ENCODE results near the gene SLC34A3. TPM values are rescaled to one million over a fixed set of nuclear protein-coding genes. Genes with fewer than 3 reads are reported as not detected.

SLC34A3 gene
- total RNA-seq, 3 donors from 2014 or later = not detected

GRCh38 chr9:137189297-137190295 lies 41.1 kb upstream of the SLC34A3 start:
- Histone ChIP-seq H3K36me3 (ENCODE audit: low read depth) (no peaks in the 10 kb centered on the region), H3K9me3 (no peaks in the 10 kb centered on the region), H3K4me3 (peak overlapping the region; percentile 85), H3K4me1 (ENCODE audit: low read depth) (peaks cover 50% of the 10 kb centered on the region)
- DNase-seq = peak in 1 of 3 donors; percentile 43
- TF ChIP-seq, protein P1, sequence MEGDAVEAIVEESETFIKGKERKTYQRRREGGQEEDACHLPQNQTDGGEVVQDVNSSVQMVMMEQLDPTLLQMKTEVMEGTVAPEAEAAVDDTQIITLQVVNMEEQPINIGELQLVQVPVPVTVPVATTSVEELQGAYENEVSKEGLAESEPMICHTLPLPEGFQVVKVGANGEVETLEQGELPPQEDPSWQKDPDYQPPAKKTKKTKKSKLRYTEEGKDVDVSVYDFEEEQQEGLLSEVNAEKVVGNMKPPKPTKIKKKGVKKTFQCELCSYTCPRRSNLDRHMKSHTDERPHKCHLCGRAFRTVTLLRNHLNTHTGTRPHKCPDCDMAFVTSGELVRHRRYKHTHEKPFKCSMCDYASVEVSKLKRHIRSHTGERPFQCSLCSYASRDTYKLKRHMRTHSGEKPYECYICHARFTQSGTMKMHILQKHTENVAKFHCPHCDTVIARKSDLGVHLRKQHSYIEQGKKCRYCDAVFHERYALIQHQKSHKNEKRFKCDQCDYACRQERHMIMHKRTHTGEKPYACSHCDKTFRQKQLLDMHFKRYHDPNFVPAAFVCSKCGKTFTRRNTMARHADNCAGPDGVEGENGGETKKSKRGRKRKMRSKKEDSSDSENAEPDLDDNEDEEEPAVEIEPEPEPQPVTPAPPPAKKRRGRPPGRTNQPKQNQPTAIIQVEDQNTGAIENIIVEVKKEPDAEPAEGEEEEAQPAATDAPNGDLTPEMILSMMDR (IDR thresholded peaks at IDR 0.05) = peak; percentile 16
- peak; percentile 2 for ATAC-seq
- intact Hi-C loops (cut with DNase I, micrococcal nuclease) = no loop called here

DNA sequence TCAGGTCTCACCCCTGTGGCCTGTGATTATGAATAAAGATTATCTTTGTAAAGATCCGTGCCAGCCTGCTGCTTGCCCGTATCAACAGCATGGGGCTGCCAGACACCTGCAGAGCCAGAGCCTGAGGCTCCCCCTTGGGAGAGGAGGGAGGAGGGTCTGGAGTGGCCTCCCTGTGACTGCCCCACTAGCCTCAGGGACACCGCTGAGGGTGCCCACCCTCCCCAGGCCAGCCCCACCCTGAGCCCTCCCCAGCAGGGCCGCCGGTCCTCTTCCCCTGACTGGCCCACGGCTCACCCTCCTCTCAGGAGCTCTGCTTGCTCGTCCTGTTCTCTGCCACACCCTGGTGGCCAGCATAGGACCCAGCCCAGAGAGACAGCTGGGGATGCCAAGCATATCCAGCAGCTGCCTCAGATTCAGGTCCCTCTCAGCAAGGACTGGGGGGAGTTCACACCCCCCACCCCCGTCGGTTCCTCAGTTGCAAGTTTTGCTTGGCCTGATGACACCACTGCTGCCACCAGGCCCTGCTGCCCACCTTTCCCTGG lies 40.3 kb upstream of the SLC34A3 start:
- no peaks in the 10 kb centered on the region for H3K36me3 ChIP-seq (ENCODE audit: low read depth)
- no peak overlapping the region for H3K4me3 ChIP-seq
- intact Hi-C loops (cut with DNase I, micrococcal nuclease) = no loop called here
- ATAC-seq = no peak
- H3K9me3 ChIP-seq = no peaks in the 10 kb centered on the region
- no peak for DNase-seq
- H3K4me1 ChIP-seq (ENCODE audit: low read depth) = peaks cover 58% of the 10 kb centered on the region
- TF ChIP-seq, protein P1 (IDR thresholded peaks at IDR 0.05) = no peak

GRCh38 chr9:137191245-137191644 lies 39.5 kb upstream of the SLC34A3 start:
- no peak for DNase-seq
- TF ChIP-seq, protein P1 (IDR thresholded peaks at IDR 0.05) = no peak
- no peak overlapping the region for H3K4me3 ChIP-seq
- H3K36me3 ChIP-seq (ENCODE audit: low read depth) = no peaks in the 10 kb centered on the region
- no peak for ATAC-seq
- peaks cover 62% of the 10 kb centered on the region for H3K4me1 ChIP-seq (ENCODE audit: low read depth)
- H3K9me3 ChIP-seq = no peaks in the 10 kb centered on the region
- intact Hi-C loops (cut with DNase I, micrococcal nuclease) = no loop called here

- intact Hi-C loops (cut with DNase I, micrococcal nuclease) = no loop called here
- ATAC-seq = no peak
- no peak for DNase-seq
- Histone ChIP-seq H3K4me1 (ENCODE audit: low read depth) (peaks cover 63% of the 10 kb centered on the region), H3K9me3 (no peaks in the 10 kb centered on the region), H3K36me3 (ENCODE audit: low read depth) (no peaks in the 10 kb centered on the region), H3K4me3 (no peak overlapping the region)
- TF ChIP-seq, protein P1 (IDR thresholded peaks at IDR 0.05) = no peak
These were observed 38.8 kb upstream of the SLC34A3 start for GRCh38 chr9:137191691-137192447.

DNA sequence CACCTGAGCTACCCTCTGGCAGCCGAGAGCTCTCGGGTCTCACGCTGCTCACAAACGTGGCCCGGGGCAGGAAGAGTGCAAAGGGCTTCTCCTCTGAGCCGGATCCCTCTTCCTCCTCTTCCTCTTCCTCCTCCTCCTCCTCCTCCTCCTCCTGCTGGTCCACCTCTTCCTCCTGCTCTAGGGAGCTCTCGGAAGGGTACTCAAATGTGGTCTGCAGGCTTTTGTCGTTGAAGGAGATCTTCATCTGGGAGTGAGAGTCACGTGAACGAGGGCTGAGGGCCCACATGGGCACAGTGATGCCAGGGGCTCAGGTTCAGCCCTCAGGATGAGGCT lies 38.3 kb upstream of the SLC34A3 start:
- TF ChIP-seq, protein P1 (IDR thresholded peaks at IDR 0.05) = no peak
- ATAC-seq (no peak), DNase-seq (no peak)
- no peaks in the 10 kb centered on the region for H3K9me3 ChIP-seq
- intact Hi-C loops (cut with DNase I, micrococcal nuclease) = no loop called here
- H3K4me1 ChIP-seq (ENCODE audit: low read depth) = peaks cover 60% of the 10 kb centered on the region
- H3K36me3 ChIP-seq (ENCODE audit: low read depth) = no peaks in the 10 kb centered on the region
- no peak overlapping the region for H3K4me3 ChIP-seq
